Measurements from ENCODE around the gene ZGPAT. TPM values are rescaled to one million over a fixed set of nuclear protein-coding genes. Genes with fewer than 3 reads are reported as not detected.

Gene ZGPAT
- total and polyA plus RNA-seq, 9 of the 15 experiments (the other 6 are each of a cell fraction or from before 2014, with no cell fraction given) = 0.14 to 26.6 (median 7.4) TPM

GRCh38 chr20:63775096-63775978, 67.5 kb downstream of the ZGPAT start (continued):
- TF ChIP-seq REST (IDR thresholded peaks at IDR 0.05; ENCODE audit: borderline replicate concordance) = peak; percentile 47; the same call in 1 of the 2 replicates
- TF ChIP-seq REST (CRISPR knock-in tag; IDR thresholded peaks at IDR 0.05; ENCODE audit: low read depth) = no peak
- TF ChIP-seq SFPQ (IDR thresholded peaks at IDR 0.05; ENCODE audit: low read depth, low read length) = no peak
- peak; percentile 66; the same call in 1 of the 2 replicates for TF ChIP-seq MBD1 (CRISPR knock-in tag; IDR thresholded peaks at IDR 0.05)
- peak; percentile 46 to 62 (median 52) for TF ChIP-seq CTCF (IDR thresholded peaks at IDR 0.05 in 2 of 3, conservative IDR thresholded peaks at IDR 0.05 in 1 of 3; ENCODE audit: insufficient read depth in 2 of 3, low read depth in 1 of 3, low read length in 3 of 3)
- peak; percentile 47; the same call in 1 of the 2 replicates for TF ChIP-seq CEBPG (CRISPR knock-in tag; IDR thresholded peaks at IDR 0.05)
- TF ChIP-seq CEBPG (tag; conservative IDR thresholded peaks at IDR 0.05 in 1 of 2, IDR thresholded peaks at IDR 0.05 in 1 of 2) = no peak
- TF ChIP-seq ZBTB9 (CRISPR knock-in tag; IDR thresholded peaks at IDR 0.05) = no peak
